Spleen (tissue), 7 donors: Measurements from ENCODE around the gene MUC4.

Source experiments
- CTCF ChIP-seq, 11 experiments: fragments of 200-600 bp in 7 of 11; fragments of 450-650 bp in 4 of 11; sonication (generic) in 4 of 11; IDR thresholded peaks in 8 of 11; conservative IDR thresholded peaks in 3 of 11; 1 replicate in 7 of 11; 2 replicates in 4 of 11; pipeline versions ENCODE4 v1.4.0 to v1.8.0; 2016 to 2021; ENCODE audit warnings: antibody characterized with exemption in 11 of 11, inconsistent platforms in 4 of 11, mild to moderate bottlenecking in 1 of 11
- POLR2A ChIP-seq, 3 donors: fragments of 450-650 bp; IDR thresholded peaks; one replicate each; pipeline ENCODE4 v1.5.1; 2017; ENCODE audit warnings: antibody characterized with exemption in 3 of 3, mild to moderate bottlenecking in 1 of 3
- donor health status: DM: no; HTN: no; CAD: no; lungs with moderate emphysema.
- donor health status: DM: no; HTN: no; CAD: no.
- donor health status: DM: no; HTN: no; CAD: no.

GRCh38 chr3:195768414-195768813 lies 43.3 kb downstream of the MUC4 start:
- TF ChIP-seq CTCF (IDR thresholded peaks at IDR 0.05 in 8 of 11, conservative IDR thresholded peaks at IDR 0.05 in 3 of 11) = no peak
- no peak for TF ChIP-seq POLR2A (IDR thresholded peaks at IDR 0.05)
